ENCODE data around the gene IRAK3.

- TF ChIP-seq, protein P1, sequence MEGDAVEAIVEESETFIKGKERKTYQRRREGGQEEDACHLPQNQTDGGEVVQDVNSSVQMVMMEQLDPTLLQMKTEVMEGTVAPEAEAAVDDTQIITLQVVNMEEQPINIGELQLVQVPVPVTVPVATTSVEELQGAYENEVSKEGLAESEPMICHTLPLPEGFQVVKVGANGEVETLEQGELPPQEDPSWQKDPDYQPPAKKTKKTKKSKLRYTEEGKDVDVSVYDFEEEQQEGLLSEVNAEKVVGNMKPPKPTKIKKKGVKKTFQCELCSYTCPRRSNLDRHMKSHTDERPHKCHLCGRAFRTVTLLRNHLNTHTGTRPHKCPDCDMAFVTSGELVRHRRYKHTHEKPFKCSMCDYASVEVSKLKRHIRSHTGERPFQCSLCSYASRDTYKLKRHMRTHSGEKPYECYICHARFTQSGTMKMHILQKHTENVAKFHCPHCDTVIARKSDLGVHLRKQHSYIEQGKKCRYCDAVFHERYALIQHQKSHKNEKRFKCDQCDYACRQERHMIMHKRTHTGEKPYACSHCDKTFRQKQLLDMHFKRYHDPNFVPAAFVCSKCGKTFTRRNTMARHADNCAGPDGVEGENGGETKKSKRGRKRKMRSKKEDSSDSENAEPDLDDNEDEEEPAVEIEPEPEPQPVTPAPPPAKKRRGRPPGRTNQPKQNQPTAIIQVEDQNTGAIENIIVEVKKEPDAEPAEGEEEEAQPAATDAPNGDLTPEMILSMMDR (IDR thresholded peaks at IDR 0.05; ENCODE audit: poor library complexity, severe bottlenecking): no peak
- TF ChIP-seq POLR2AphosphoS5 (IDR thresholded peaks at IDR 0.05) (no peak), EP300 (conservative IDR thresholded peaks at IDR 0.05; ENCODE audit: poor library complexity, severe bottlenecking) (no peak), TAF1 (IDR thresholded peaks at IDR 0.05; ENCODE audit: low read depth) (no peak), REST (IDR thresholded peaks at IDR 0.05; ENCODE audit: borderline replicate concordance) (no peak), EZH2 (IDR thresholded peaks at IDR 0.05; ENCODE audit: borderline replicate concordance, insufficient read depth, low read length, poor library complexity, severe bottlenecking) (no peak), SMC3 (conservative IDR thresholded peaks at IDR 0.05; ENCODE audit: poor library complexity) (no peak), MXI1 (conservative IDR thresholded peaks at IDR 0.05; ENCODE audit: poor library complexity, severe bottlenecking) (no peak), RAD21 (conservative IDR thresholded peaks at IDR 0.05) (no peak)
These were observed 86.0 kb downstream of the IRAK3 start for GRCh38 chr12:66275040-66275439.
